Ecto neural progenitor cell (in vitro differentiated cells): ENCODE results near the gene CNTN1.

ENCODE experiments used
- DNase-seq: peaks from one replicate; pipeline ENCODE4 v3.0.0-alpha.2; 2018; ENCODE audit warnings: low spot score

Gene CNTN1

DNA sequence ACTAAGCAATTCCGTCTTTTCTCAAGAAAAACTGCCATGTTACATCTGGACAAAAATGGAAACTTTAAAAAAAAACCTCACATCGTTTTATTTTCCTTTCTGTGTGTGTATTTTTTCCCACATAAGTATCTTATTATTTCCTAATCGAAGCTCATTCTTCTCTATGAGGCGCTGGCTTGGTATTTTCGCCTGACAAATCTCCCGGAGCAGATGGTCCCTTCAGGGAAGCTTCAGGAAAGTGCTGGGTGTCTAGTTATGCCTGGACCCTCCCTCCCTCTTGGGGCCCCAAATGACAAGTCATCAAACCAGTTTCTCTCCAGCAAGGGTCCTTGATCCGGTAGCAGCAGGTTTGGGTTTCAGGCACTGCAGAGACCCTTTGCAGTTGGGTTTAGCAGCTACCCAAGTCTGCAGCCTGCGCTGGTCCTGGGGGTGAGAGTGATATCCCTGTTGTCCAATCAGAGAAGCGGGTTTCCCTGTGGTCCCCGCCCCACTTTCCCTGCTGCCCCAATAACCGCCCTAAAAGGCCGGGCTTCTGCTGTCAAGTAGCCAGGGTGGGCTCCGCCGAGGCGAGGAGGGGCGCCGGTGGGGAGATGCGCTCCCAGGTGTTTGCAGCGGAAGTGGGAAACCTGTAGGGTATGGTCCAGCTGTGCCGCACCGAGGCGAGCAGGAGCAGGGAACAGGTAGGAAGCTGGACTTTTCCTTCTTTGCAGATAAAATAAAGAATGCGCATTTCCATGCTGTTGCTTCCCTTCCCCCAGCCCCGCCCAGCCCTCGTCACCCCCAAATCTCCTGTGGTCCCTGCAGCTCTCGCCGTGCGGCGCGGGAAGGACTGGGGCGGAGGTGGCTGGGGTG is at the start of gene CNTN1:
Gene CNTN1 (plus strand): TSS at position 527 of the 852 bp plus-strand sequence.
- DNase-seq, result peak; percentile 93

GRCh38 chr12:40643506-40643905 is 48.7 kb upstream of the CNTN1 start:
- DNase-seq, result no peak

DNA sequence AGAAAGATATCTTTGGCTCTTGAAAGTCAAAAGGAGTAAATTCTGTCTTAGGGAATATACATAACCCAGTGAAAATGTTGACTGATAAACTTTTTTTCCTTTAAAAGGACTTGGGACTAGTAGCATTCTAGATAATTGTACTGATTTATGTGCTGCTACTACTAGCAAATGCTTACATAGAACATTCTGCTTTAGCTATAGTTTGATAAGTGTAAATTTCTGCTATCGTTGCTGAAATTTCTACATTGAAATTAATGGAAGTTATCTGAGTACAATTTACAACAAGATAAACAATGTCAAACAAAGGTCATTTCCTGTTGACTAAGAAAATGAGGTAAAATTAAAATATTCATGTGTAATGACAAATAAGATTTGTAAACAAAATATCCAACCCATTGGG is 48.3 kb upstream of the CNTN1 start:
- DNase-seq, result no peak

GRCh38 chr12:40644708-40645107 is 47.5 kb upstream of the CNTN1 start:
- no peak for DNase-seq

DNA sequence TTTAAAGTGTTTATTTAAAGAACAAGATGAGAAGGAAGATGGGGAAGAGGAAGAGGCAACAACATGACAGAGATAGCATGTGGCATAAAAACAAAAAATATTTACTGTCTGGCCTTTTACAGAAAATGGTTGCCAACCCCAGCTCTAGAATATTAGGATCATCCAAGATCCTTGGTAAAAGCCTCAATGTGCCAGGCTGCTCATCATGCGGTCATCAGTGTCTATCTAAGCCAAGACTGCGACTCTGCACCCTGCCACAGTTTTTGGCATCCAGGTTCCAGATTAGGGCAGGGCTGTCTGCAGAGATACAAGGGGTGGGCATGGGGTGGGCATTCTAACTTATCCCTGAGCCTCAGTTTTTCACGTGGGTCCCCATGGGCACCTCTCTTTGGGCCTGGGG is 46.9 kb upstream of the CNTN1 start:
- no peak for DNase-seq

DNA sequence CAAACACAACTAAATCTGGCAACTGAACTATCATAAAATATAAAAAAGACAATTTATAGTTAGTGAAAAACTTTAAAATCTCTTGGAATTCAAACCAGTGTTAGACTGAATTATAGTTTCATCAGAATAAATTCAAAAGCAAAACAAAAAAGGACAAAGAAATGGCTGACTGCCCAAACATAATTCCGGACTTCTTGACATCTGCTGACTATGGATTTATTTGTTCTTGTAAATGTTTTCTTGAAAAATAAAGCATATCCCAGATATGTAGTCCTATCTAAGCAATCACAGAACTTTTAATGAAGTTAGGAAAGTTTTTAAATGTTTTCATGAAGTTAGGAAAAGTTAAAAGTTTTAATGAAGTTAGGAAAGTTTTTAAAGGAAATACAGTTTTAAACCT is 45.8 kb upstream of the CNTN1 start:
- no peak for DNase-seq

DNA sequence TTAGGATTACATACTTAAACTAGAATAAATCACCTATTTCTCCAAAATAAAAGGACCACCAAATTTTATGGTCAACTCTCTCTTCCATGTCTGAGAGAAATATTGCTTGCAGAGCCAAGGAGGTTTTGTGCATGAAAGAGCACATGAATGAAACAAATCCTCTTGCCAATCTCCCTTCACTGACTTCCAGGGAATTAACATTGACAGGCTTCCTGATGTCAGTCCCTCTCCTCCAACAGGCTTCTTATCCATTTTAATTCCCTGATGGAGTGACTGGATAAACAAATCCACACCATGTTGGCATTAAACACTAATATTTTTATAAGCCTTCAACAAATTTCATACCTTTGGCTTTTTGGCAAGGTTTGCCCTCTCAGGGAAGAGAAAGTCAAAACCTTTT is 45.3 kb upstream of the CNTN1 start:
- no peak for DNase-seq

GRCh38 chr12:40647651-40648050 is 44.6 kb upstream of the CNTN1 start:
- no peak for DNase-seq

DNA sequence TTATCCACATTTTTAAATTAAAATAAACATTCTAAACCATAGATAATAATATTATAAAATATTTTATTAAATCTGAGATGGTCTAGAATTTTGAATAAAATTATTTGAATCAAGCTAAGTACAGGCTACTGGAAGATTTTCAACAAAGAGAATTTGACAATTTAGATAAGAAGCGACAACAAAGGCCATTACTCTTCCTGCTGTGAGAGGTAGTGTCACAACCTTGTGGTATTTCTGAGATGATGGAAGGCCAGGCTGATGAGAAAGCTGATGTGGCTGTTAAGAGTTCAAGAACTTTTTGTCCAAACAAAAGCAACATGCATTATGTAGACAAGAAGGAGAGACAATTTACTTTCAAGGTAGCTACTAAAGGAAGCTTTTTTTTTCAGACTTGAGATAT is 43.7 kb upstream of the CNTN1 start:
- DNase-seq, result no peak

- DNase-seq, result no peak
Measured at GRCh38 chr12:40650038-40650704, 42.1 kb upstream of the CNTN1 start.

DNA sequence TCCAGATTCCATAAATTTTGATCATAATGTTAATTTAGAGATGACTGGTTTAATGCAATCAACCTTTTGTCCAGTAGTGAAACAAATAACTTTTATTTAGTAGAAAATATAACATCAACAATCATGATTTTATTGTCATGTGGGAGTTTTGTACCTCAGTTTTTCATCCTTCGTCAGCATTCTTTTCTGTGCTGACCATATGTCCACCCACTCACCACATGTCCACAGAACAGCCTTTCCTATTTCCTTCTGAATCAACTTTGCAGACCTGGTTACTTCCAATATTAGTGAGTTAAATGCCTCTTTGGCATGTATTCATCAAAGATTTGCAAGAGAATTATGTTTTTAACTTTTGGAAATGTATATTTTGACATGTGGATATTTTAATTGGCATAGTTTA is 36.8 kb upstream of the CNTN1 start:
- no peak for DNase-seq

- DNase-seq, result no peak
Measured at GRCh38 chr12:40662366-40662765, 29.9 kb upstream of the CNTN1 start.

GRCh38 chr12:40663781-40664180 is 28.5 kb upstream of the CNTN1 start:
- no peak for DNase-seq

- no peak for DNase-seq
Measured at GRCh38 chr12:40668099-40668529, 24.1 kb upstream of the CNTN1 start.

DNA sequence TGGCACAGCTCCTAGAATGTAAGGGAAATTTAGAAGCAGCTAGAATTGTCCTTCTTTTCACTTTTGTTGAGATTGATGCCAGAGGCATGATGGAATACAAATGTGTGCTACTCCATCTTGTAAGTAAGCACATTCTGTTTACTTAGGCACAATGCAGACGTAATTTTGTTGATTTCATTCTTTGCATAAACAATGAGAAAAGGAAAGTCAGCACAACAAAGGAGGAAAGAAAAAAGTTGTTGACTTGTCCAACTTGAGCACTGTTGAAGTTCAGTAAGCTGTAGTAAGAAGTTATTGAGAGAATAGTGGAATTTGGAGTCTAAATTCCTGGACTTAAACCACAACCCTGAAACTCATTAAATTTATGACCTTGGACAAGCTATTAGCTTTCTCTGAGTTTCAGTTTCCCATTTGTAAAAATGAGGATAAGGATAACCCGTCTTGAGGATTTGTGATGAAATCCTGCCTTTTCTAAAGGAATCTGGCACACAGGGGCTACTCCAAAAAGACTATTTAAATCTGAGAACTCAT is 19.4 kb upstream of the CNTN1 start:
- no peak for DNase-seq

- DNase-seq, result no peak
Measured at GRCh38 chr12:40681148-40681547, 11.1 kb upstream of the CNTN1 start.

DNA sequence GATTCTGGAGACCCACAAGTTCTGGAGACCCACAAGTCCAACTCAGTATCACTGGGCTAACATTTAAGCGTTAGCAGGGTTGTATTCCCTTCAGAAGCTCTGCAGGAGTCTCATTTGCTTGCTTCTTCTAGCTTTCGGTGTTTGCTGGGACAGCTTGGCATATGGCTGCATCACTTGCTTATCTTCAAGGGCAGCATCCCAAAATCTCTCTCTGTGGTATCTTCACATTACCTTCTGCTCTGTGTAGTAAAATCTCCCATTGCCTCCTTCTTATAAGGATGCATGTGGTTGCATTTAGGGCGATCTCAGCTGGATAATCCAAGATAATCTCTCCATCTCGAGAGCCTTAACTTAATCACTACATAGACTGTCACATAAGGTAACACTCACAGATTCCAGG is 7.3 kb upstream of the CNTN1 start:
- no peak for DNase-seq

DNA sequence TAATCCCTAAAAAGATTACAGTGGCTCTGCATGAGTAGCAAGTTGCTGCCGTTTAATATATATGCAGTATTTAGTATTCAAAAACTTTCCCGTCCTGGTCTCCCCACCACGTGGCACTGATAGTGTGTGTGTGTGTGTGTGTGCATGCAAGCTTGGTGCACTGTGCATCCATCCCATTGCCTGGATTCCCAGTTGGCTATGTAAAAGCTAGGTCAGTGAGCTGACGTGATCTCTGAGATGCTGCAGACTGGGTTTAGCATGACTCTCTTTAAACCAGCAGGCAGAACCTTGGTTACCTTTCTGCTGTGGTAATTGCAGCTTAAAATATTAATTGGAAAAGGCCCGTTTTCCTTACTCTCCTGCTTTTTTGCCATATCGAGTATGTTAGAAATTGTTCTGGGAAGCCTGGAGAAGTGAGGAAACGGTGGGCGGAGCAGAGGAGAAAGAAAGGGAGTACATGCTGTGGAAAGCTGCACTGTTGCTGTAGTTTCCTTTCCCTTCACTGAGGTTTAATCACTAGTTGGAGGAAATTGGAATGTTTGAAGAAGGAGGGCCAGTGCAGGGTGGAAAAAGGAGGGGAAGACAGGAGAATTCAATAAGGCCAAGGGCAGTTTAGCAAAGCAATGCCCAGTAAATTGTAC is 4.0 kb upstream of the CNTN1 start:
- no peak for DNase-seq

DNA sequence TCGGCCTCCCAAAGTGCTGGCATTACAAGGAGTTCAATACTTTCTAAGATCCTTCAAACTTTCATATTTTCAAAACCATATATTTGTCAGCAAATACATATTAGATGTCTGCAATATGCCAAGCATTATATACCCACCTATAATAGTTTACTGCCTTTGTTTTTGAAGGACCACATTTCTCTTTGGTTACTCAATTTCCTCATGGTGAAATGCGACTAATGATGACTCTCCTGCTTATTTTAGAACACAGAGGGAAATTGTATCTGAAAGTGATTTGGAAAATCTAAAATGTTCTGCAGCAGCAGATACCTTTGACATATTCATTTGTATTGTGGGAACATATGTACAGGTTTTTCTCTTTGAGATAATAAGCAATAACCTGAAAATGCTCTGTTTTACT is 2.7 kb upstream of the CNTN1 start:
- DNase-seq, result no peak

GRCh38 chr12:40692765-40693206 is 547 bp downstream of the CNTN1 start:
- no peak for DNase-seq

- DNase-seq, result peak; percentile 64
Measured at GRCh38 chr12:40693207-40693821, 1.1 kb downstream of the CNTN1 start.

DNA sequence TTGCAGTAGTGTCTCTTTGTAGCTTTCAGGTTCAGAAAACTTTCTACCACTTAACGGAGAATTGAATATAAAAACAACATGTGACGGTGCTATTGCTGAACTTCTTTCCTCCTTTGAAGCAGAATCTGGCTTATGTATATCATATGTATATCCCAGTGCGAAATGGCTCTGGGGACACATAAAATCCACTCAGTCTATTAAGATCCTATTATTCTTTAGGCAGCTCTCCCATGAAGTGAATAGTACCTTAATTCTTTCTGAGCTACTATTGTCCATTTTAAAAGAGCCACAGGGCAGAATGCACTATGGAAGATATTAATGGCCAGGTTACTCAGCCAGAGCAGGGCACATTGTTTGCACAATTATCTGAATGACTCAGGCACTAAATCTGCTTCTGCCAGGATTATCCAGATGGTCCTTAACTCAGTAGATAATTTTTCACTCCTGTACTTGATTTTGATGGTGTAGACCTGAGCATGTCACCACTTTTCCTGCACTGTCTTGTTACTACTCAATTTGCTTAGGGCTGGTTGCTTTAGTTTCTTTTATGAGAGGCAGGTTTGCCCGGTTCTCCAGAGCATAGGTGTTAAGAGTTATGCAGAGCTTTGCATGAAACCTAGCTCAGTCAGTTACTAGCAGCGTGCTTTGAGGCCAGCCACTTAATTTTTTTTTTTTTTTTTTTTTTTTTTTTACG is 5.5 kb downstream of the CNTN1 start:
- no peak for DNase-seq
